H9 (cell line): ENCODE measurements around the gene QPRT. TPM values are rescaled to one million over a fixed set of nuclear protein-coding genes. Genes with fewer than 3 reads are reported as not detected.

Source experiments
- DNase-seq: peaks from one replicate; pipeline ENCODE4 v3.0.0-alpha.2; 2017
- H2AFZ ChIP-seq: one replicate; pipeline ENCODE4 v1.6.1; 2013; ENCODE audit warnings: mild to moderate bottlenecking, low read length, control low read depth, moderate library complexity
- H2AK5ac ChIP-seq: 2 replicates; pipeline ENCODE4 v1.6.1; 2013; ENCODE audit warnings: low read length, control low read depth, mixed read lengths; ENCODE audit not compliant: insufficient read length
- H2BK120ac ChIP-seq: one replicate; pipeline ENCODE4 v1.6.1; 2013; ENCODE audit warnings: low read depth, mild to moderate bottlenecking, low read length, control low read depth, inconsistent platforms; ENCODE audit not compliant: poor library complexity, severe bottlenecking
- H2BK12ac ChIP-seq: 2 replicates; pipeline ENCODE4 v1.6.1; 2013; ENCODE audit warnings: low read length, control low read depth, mixed read lengths, low read depth; ENCODE audit not compliant: insufficient read length
- H2BK15ac ChIP-seq: 2 replicates; pipeline ENCODE4 v1.6.1; 2013; ENCODE audit warnings: low read depth, low read length, control low read depth
- H2BK20ac ChIP-seq: one replicate; pipeline ENCODE4 v1.6.1; 2013; ENCODE audit warnings: low read depth, mild to moderate bottlenecking, low read length, control low read depth, inconsistent platforms; ENCODE audit not compliant: poor library complexity, severe bottlenecking
- H2BK5ac ChIP-seq: 2 replicates; pipeline ENCODE4 v1.6.1; 2013; ENCODE audit warnings: low read length, control low read depth, mixed read lengths; ENCODE audit not compliant: insufficient read length
- H3K14ac ChIP-seq: 2 replicates; pipeline ENCODE4 v1.6.1; 2013; ENCODE audit warnings: low read length, control low read depth; ENCODE audit not compliant: insufficient read depth
- H3K18ac ChIP-seq: 2 replicates; pipeline ENCODE4 v1.6.1; 2013; ENCODE audit warnings: low read depth, mild to moderate bottlenecking, mixed read lengths, low read length, control low read depth; ENCODE audit not compliant: insufficient read length
- H3K23ac ChIP-seq: 2 replicates; pipeline ENCODE4 v1.6.1; 2013; ENCODE audit warnings: low read length, control low read depth, mixed read lengths, low read depth; ENCODE audit not compliant: insufficient read length
- H3K23me2 ChIP-seq: 2 replicates; pipeline ENCODE4 v1.6.1; 2013; ENCODE audit warnings: low read depth, mild to moderate bottlenecking, mixed read lengths, low read length, control low read depth; ENCODE audit not compliant: insufficient read length, poor library complexity, severe bottlenecking
- H3K27ac ChIP-seq: 2 replicates; pipeline ENCODE4 v1.5.1; 2013; ENCODE audit warnings: low read length, control low read depth, mixed read lengths, low read depth; ENCODE audit not compliant: insufficient read length
- H3K27me3 ChIP-seq: 2 replicates; pipeline ENCODE4 v1.6.1; 2013; ENCODE audit warnings: low read length, control low read depth, inconsistent platforms; ENCODE audit not compliant: insufficient read depth
- H3K4ac ChIP-seq: 2 replicates; pipeline ENCODE4 v1.6.1; 2013; ENCODE audit warnings: low read depth, mild to moderate bottlenecking, control low read depth, inconsistent platforms, low read length, moderate library complexity
- H3K4me1 ChIP-seq: 2 replicates; pipeline ENCODE4 v1.6.1; 2013; ENCODE audit warnings: low read length, control low read depth, inconsistent platforms; ENCODE audit not compliant: insufficient read depth
- H3K4me2 ChIP-seq: 2 replicates; pipeline ENCODE4 v1.6.1; 2013; ENCODE audit warnings: low read length, control low read depth, mixed read lengths; ENCODE audit not compliant: insufficient read length, insufficient read depth
- H3K56ac ChIP-seq: 2 replicates; pipeline ENCODE4 v1.6.1; 2013; ENCODE audit warnings: low read depth, mild to moderate bottlenecking, mixed read lengths, low read length, control low read depth; ENCODE audit not compliant: insufficient read length
- H3K79me1 ChIP-seq: 2 replicates; pipeline ENCODE4 v1.6.1; 2013; ENCODE audit warnings: low read depth, mild to moderate bottlenecking, moderate library complexity, low read length, control low read depth, inconsistent platforms; ENCODE audit not compliant: insufficient read depth, poor library complexity, severe bottlenecking
- H3K79me2 ChIP-seq: 2 replicates; pipeline ENCODE4 v1.6.1; 2013; ENCODE audit warnings: low read length, control low read depth, inconsistent platforms; ENCODE audit not compliant: insufficient read depth
- H3K9ac ChIP-seq: 2 replicates; pipeline ENCODE4 v1.6.1; 2013; ENCODE audit warnings: low read length, control low read depth, mixed read lengths; ENCODE audit not compliant: insufficient read length; ENCODE audit errors: extremely low read depth
- H3K9me3 ChIP-seq: one replicate; pipeline ENCODE4 v1.6.1; 2013; ENCODE audit warnings: low read depth, low read length, inconsistent platforms; ENCODE audit not compliant: control insufficient read depth
- H3T11ph ChIP-seq: one replicate; pipeline ENCODE4 v1.6.1; 2013; ENCODE audit warnings: mild to moderate bottlenecking, low read length, control low read depth, inconsistent platforms
- H4K20me1 ChIP-seq: one replicate; pipeline ENCODE4 v1.6.1; 2013; ENCODE audit not compliant: control insufficient read depth, insufficient read length, insufficient read depth
- H4K5ac ChIP-seq: 2 replicates; pipeline ENCODE4 v1.6.1; 2013; ENCODE audit warnings: low read depth, mild to moderate bottlenecking, mixed read lengths, low read length, control low read depth; ENCODE audit not compliant: insufficient read length
- H4K8ac ChIP-seq: replicated peaks from 2 replicates; pipeline ENCODE4 v1.6.1; 2013; ENCODE audit warnings: low read length, control low read depth, mixed read lengths, low read depth; ENCODE audit not compliant: insufficient read length
- H4K91ac ChIP-seq: 2 replicates; pipeline ENCODE4 v1.6.1; 2013; ENCODE audit warnings: low read depth, mild to moderate bottlenecking, moderate library complexity, mixed read lengths, low read length, control low read depth; ENCODE audit not compliant: insufficient read length
- H3K27ac Mint-ChIP-seq, 3 experiments: 2 replicates in 2 of 3; 3 replicates in 1 of 3; pipeline ENCODE4 v1.8.0; 2020 to 2021; ENCODE audit warnings: mixed read lengths in 3 of 3, mild to moderate bottlenecking in 1 of 3, moderate library complexity in 1 of 3
- H3K27me3 Mint-ChIP-seq: 2 replicates; pipeline ENCODE4 v1.8.0; 2021; ENCODE audit warnings: low read depth, mild to moderate bottlenecking, moderate library complexity, mixed read lengths
- H3K36me3 Mint-ChIP-seq, 3 experiments: 2 replicates in 2 of 3; 3 replicates in 1 of 3; pipeline ENCODE4 v1.8.0; 2020 to 2021; ENCODE audit warnings: low read depth in 3 of 3, mixed read lengths in 3 of 3; ENCODE audit not compliant: insufficient read depth in 1 of 3
- H3K4me1 Mint-ChIP-seq, 2 experiments: 2 replicates each; pipeline ENCODE4 v1.8.0; 2020; ENCODE audit warnings: mixed read lengths in 2 of 2
- H3K4me3 Mint-ChIP-seq, 2 experiments: 2 replicates in 1 of 2; 3 replicates in 1 of 2; pipeline ENCODE4 v1.8.0; 2020 to 2021; ENCODE audit warnings: mild to moderate bottlenecking in 2 of 2, mixed read lengths in 2 of 2, moderate library complexity in 1 of 2
- H3K9me3 Mint-ChIP-seq, 2 experiments: 2 replicates in 1 of 2; 3 replicates in 1 of 2; pipeline ENCODE4 v1.8.0; 2020; ENCODE audit warnings: mild to moderate bottlenecking in 2 of 2, mixed read lengths in 2 of 2, moderate library complexity in 1 of 2
- WGBS: extraction: QIAGEN DNeasy Blood & Tissue Kit; methylation state at CpG from one replicate; pipeline ENCODE4 v1.1.7; 2013; ENCODE audit warnings: missing lambda C conversion rate, low lambda C conversion rate, mixed read lengths; ENCODE audit not compliant: insufficient read length; ENCODE audit errors: extremely low coverage; 5-methylcytosine and 5-hydroxymethylcytosine counted together
- total RNA-seq: library from RNA; stranded (reverse); gene quantifications from 2 replicates; pipeline ENCODE4 v1.2.1, GENCODE V29; 2021
- TF ChIP-seq, protein P1 (sequence below): fragments of 200-600 bp; sonication (generic); conservative IDR thresholded peaks from 3 replicates; pipeline ENCODE4 v1.8.0; 2021; ENCODE audit warnings: antibody characterized with exemption, mild to moderate bottlenecking

Gene QPRT
- total RNA-seq, 1 experiment from 2014 or later: 107 TPM

DNA sequence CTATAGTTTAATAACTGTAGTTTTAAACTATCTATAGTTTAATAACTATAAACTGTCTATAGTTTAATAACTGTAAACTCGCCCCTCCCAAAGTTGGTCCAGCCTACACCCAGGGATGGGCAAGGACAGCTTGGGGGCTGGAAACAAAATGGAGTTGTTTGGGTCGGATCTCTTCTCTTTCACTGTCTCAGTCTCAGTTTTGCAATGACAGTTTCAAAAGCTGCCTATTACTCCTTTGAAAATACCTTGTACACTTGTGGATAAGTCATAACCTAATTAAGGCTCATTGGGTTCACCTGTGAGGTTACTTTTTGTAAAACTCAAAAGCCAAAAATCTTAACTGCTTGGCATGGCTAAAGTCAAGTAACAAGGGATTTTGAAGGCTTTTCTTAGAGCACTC is 35.4 kb downstream of the QPRT start:
- no peak overlapping the region for H2AFZ ChIP-seq
- no peak overlapping the region for H4K5ac ChIP-seq
- no peaks in the 10 kb centered on the region for H3K27me3 Mint-ChIP-seq
- no peak overlapping the region for H3K4me2 ChIP-seq
- peaks cover 14% of the 10 kb centered on the region; the same call in 1 of the 2 replicates for H3K79me2 ChIP-seq
- H3K4me3 Mint-ChIP-seq: no peak overlapping the region
- no peaks in the 10 kb centered on the region for H4K20me1 ChIP-seq
- H3K9ac ChIP-seq: no peak overlapping the region
- H3K18ac ChIP-seq: no peak overlapping the region
- no peak overlapping the region for H3K27ac ChIP-seq
- no peak overlapping the region for H2BK15ac ChIP-seq
- H3K4ac ChIP-seq: no peak overlapping the region
- no peak overlapping the region for H2AK5ac ChIP-seq
- peaks cover 3% of the 10 kb centered on the region; the same call in 1 of the 2 replicates for H3K4me1 ChIP-seq
- no peaks in the 10 kb centered on the region for H3K9me3 ChIP-seq
- peaks cover 58 to 80% (median 58%) of the 10 kb centered on the region in 3 experiments for H3K36me3 Mint-ChIP-seq
- no peak overlapping the region for H3K56ac ChIP-seq
- H3K79me1 ChIP-seq: peaks cover 5% of the 10 kb centered on the region
- H2BK20ac ChIP-seq: no peak overlapping the region
- peaks cover 41 to 47% of the 10 kb centered on the region in 2 experiments for H3K4me1 Mint-ChIP-seq
- H3K27me3 ChIP-seq: no peaks in the 10 kb centered on the region
- H4K8ac ChIP-seq: no peak overlapping the region
- H2BK120ac ChIP-seq: no peak overlapping the region
- H3K23me2 ChIP-seq: peaks cover 11% of the 10 kb centered on the region
- no peak overlapping the region for H2BK12ac ChIP-seq
- no peak overlapping the region for H3K23ac ChIP-seq
- H3K14ac ChIP-seq: no peak overlapping the region
- no peak overlapping the region for H3T11ph ChIP-seq
- H3K27ac Mint-ChIP-seq: peak overlapping the region in 1 of 3 experiments; percentile 23; a peak in 1 of 7 replicates
- no peak overlapping the region for H4K91ac ChIP-seq
- no peak overlapping the region for H2BK5ac ChIP-seq
- no CpG with 5 or more reads among the region's 2 CpGs for WGBS
- DNase-seq: no peak
- TF ChIP-seq, protein P1, sequence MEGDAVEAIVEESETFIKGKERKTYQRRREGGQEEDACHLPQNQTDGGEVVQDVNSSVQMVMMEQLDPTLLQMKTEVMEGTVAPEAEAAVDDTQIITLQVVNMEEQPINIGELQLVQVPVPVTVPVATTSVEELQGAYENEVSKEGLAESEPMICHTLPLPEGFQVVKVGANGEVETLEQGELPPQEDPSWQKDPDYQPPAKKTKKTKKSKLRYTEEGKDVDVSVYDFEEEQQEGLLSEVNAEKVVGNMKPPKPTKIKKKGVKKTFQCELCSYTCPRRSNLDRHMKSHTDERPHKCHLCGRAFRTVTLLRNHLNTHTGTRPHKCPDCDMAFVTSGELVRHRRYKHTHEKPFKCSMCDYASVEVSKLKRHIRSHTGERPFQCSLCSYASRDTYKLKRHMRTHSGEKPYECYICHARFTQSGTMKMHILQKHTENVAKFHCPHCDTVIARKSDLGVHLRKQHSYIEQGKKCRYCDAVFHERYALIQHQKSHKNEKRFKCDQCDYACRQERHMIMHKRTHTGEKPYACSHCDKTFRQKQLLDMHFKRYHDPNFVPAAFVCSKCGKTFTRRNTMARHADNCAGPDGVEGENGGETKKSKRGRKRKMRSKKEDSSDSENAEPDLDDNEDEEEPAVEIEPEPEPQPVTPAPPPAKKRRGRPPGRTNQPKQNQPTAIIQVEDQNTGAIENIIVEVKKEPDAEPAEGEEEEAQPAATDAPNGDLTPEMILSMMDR: no peak
- H3K9me3 Mint-ChIP-seq: peaks cover 0 to 4% of the 10 kb centered on the region in 2 experiments; a peak in 1 of 5 replicates
